Measurements from ENCODE around the gene PRRT2. TPM values are rescaled to one million over a fixed set of nuclear protein-coding genes. Genes with fewer than 3 reads are reported as not detected.

Gene PRRT2
- total RNA-seq, 4 donors from 2014 or later = 1.1 to 3.6 (median 1.4) TPM; not detected in 1

- H3K4me3 ChIP-seq (ENCODE audit: low read depth, poor library complexity, severe bottlenecking) = no peak overlapping the region
- intact Hi-C loops (cut with DNase I; ENCODE audit: low total_unique reads) = no loop called here
- TF ChIP-seq CTCF (IDR thresholded peaks at IDR 0.05) = no peak
- 83 to 88% methylated on average over 8 of the region's 8 CpGs for WGBS, 2 donors
- no peak for DNase-seq (ENCODE audit: low spot score in 2 of 2)
Measured at GRCh38 chr16:29802416-29802935, 9.5 kb upstream of the PRRT2 start.

GRCh38 chr16:29804020-29804419 lies 8.0 kb upstream of the PRRT2 start:
- no peak for DNase-seq (ENCODE audit: low spot score in 2 of 2)
- no peak overlapping the region for H3K4me3 ChIP-seq (ENCODE audit: low read depth, poor library complexity, severe bottlenecking)
- intact Hi-C loops (cut with DNase I; ENCODE audit: low total_unique reads) = no loop called here

GRCh38 chr16:29804455-29805231 lies 7.3 kb upstream of the PRRT2 start:
- TF ChIP-seq CTCF (IDR thresholded peaks at IDR 0.05) (no peak), POLR2A (IDR thresholded peaks at IDR 0.05) (no peak)
- peak in 1 of 2 donors; percentile 88 for DNase-seq (ENCODE audit: low spot score in 2 of 2)
- intact Hi-C loops (cut with DNase I; ENCODE audit: low total_unique reads) = no loop called here

More at GRCh38 chr16:29804020-29804419, 8.0 kb upstream of the PRRT2 start:
- 68 to 73% methylated on average over 8 of the region's 8 CpGs for WGBS, 2 donors
- TF ChIP-seq POLR2A (IDR thresholded peaks at IDR 0.05) = no peak
- TF ChIP-seq CTCF (IDR thresholded peaks at IDR 0.05) = no peak

GRCh38 chr16:29805232-29806098 lies 6.5 kb upstream of the PRRT2 start:
- 1% methylated on average over 44 to 63 of the region's 103 CpGs for WGBS, 2 donors
- intact Hi-C loops (cut with DNase I; ENCODE audit: low total_unique reads) = no loop called here
- no peak for TF ChIP-seq CTCF (IDR thresholded peaks at IDR 0.05)
- TF ChIP-seq POLR2A (IDR thresholded peaks at IDR 0.05) = peak in 1 of 2 donors; percentile 89
- peak overlapping the region; percentile 84 for H3K4me3 ChIP-seq (ENCODE audit: low read depth, poor library complexity, severe bottlenecking)
- DNase-seq (ENCODE audit: low spot score in 2 of 2) = peak; percentile 97 to 99

More at GRCh38 chr16:29804455-29805231, 7.3 kb upstream of the PRRT2 start:
- 4 to 10% methylated on average over 22 to 23 of the region's 26 CpGs for WGBS, 2 donors
- peak overlapping the region; percentile 84 for H3K4me3 ChIP-seq (ENCODE audit: low read depth, poor library complexity, severe bottlenecking)

- peak within 1 kb of the TSS; percentile 71 for H3K4me3 ChIP-seq (ENCODE audit: low read depth, poor library complexity, severe bottlenecking)
- 0% methylated on average over 3 of the region's 67 CpGs; no CpG with 5 or more reads in 1 of the 2 donors for WGBS, 2 donors
- no peak for DNase-seq (ENCODE audit: low spot score in 2 of 2)
- intact Hi-C loops (cut with DNase I; ENCODE audit: low total_unique reads) = no loop called here
- no peak for TF ChIP-seq CTCF (IDR thresholded peaks at IDR 0.05)
- no peak for TF ChIP-seq POLR2A (IDR thresholded peaks at IDR 0.05)
Measured at GRCh38 chr16:29806099-29806579, 5.9 kb upstream of the PRRT2 start, which contains the start of gene MAZ. MAZ (plus strand) TSS chr16:29806529; CDS start chr16:29806702, 173 bp downstream.

Data from lower leg skin (tissue), 4 donors.